ENCODE measurements around the gene TGFBR2. TPM values are rescaled to one million over a fixed set of nuclear protein-coding genes. Genes with fewer than 3 reads are reported as not detected.

TGFBR2 gene
- total and polyA plus RNA-seq, 2 experiments from 2014 or later, result 4.7 to 13.0 TPM

- TF ChIP-seq ZNF462 (CRISPR knock-in tag; IDR thresholded peaks at IDR 0.05) (no peak), ETS1 (IDR thresholded peaks at IDR 0.05) (no peak), CREB1 (CRISPR knock-in tag; IDR thresholded peaks at IDR 0.05; ENCODE audit: low read depth) (no peak), EZH2 (IDR thresholded peaks at IDR 0.05; ENCODE audit: low read depth, unreplicated experiment) (no peak), REST (IDR thresholded peaks at IDR 0.05; ENCODE audit: unreplicated experiment) (no peak)
Measured at GRCh38 chr3:30661098-30661873, 54.9 kb downstream of the TGFBR2 start (continued).

All from GM23338 (cell line).